Activated naive CD4-positive, alpha-beta T cell treated with anti-CD3 and anti-CD28 coated beads, Interleukin-2, amount 50 U/mL, for 72 hours (primary cell): Measurements from ENCODE around the gene TBX6. TPM values are rescaled to one million over a fixed set of nuclear protein-coding genes. Genes with fewer than 3 reads are reported as not detected.
"Not testable (repeated sequence)": the region's sequence is repeated elsewhere in the genome, so short reads cannot be mapped to it uniquely, and the experiment has no call there.

Experiments used
- ATAC-seq, 2 donors: fragments of 150-1000 bp; cut with Tn5 transposase; 2 replicates each; pipeline ENCODE4 v1.10.0; 2021; ENCODE audit warnings: mild to moderate bottlenecking in 2 of 2, moderate library complexity in 2 of 2
- DNase-seq, 2 donors: peaks; one replicate each; pipeline ENCODE4 v3.0.0; 2021 to 2022; ENCODE audit warnings: low spot score in 2 of 2
- H3K27ac Mint-ChIP-seq, 2 donors: one replicate each; pipeline ENCODE4 v1.8.0; 2022; ENCODE audit warnings: mild to moderate bottlenecking in 2 of 2, mixed read lengths in 2 of 2
- H3K36me3 Mint-ChIP-seq, 2 donors: one replicate each; pipeline ENCODE4 v1.8.0; 2022; ENCODE audit warnings: mixed read lengths in 2 of 2
- H3K9me3 Mint-ChIP-seq, 2 donors: one replicate each; pipeline ENCODE4 v1.8.0; 2022; ENCODE audit warnings: mixed read lengths in 2 of 2
- total RNA-seq, 2 donors: library from RNA; stranded (reverse); gene quantifications; one replicate each; pipeline ENCODE4 v1.2.3, GENCODE V29; 2022

TBX6 gene
- total RNA-seq, 2 donors from 2014 or later: 3.9 to 5.7 TPM

DNA sequence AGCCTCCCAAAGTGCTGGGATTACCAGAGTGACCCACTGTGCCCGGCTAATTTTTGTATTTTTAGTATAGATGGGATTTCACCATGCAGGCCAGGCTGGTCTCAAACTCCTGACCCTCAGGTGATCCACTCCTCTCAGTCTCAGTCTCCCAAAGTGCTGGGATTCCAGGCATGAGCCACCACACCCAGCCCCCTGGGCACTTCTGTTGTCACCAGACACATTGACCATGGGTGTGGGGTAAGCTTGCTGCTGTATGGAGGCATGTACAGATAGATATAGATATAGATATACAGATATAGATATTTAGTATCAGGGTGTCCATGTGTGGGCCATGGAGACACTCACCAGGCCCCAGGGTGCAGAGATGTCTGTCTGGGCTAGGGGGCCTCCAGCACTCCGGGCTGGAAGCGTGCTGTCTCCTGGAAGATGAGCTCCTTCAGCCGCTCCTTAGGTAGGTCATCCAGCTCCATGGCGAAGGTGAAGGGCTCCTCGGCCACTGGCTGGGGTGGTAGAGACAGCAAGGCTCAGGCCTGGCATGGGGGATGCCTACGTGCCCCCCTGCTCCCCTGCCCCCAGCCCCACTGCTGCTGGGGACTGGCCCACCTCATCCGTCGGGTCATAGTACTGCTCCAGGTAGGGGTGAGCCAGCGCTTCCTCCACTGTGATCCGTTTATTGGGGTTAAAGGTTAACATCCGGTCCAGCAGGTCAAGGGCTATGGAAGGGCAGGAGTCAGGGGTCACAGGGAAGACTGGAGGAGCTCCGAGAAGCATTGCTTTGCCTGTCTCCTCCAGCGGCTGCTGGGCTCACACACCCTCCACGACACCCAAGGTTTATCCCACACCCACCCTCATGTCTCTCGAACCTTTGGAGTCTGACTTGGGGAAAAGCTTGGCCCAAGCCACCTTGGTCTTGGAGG lies 24.8 kb upstream of the TBX6 start:
- Mint-ChIP-seq H3K9me3 (no peaks in the 10 kb centered on the region), H3K36me3 (peaks cover 0 to 2% of the 10 kb centered on the region in 2 donors), H3K27ac (peak overlapping the region in 1 of 2 donors; percentile 22)
- DNase-seq (no peak), ATAC-seq (no peak)

DNA sequence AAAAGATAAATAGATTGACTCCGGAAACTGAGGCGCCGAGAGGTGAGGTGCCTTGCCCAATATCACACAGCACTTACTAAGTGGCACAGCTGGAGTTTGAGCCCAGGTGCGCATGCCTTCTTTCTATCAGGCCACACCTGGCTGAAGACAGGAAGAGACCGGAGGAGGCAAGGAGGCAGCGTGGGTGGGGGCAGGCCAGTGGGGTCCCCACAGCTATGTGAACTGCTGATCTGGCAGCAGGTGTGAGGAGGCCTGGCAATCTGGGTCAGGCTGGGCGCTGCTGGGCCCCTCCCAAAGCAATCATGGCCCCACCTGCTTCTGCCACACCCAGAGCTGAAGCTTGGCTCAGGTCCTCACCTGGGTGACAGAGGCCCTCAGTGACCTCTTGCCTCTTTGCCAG lies 23.5 kb upstream of the TBX6 start:
- DNase-seq (no peak), ATAC-seq (no peak)
- Mint-ChIP-seq H3K9me3 (no peaks in the 10 kb centered on the region), H3K36me3 (no peaks in the 10 kb centered on the region), H3K27ac (peak overlapping the region in 1 of 2 donors; percentile 53)

DNA sequence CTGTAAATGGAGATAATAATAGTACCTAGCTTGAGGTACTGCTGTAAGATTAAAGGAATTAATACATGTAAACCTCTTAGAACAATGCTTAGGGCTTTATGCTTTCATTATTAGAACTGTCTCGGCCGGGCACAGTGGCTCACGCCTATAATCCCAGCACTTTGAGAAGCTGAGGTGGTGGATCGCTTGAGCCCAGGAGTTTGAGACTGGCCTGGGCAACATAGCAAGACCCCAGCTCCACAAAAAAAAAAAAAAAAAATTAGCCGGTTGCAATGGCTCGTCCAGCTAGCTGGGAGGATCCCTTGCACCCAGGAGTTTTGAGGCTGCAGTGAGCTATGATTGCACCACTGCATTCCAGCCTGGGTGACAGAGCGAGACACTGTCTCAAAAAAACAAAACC lies 23.1 kb upstream of the TBX6 start:
- H3K36me3 Mint-ChIP-seq: not testable (repeated sequence)

DNA sequence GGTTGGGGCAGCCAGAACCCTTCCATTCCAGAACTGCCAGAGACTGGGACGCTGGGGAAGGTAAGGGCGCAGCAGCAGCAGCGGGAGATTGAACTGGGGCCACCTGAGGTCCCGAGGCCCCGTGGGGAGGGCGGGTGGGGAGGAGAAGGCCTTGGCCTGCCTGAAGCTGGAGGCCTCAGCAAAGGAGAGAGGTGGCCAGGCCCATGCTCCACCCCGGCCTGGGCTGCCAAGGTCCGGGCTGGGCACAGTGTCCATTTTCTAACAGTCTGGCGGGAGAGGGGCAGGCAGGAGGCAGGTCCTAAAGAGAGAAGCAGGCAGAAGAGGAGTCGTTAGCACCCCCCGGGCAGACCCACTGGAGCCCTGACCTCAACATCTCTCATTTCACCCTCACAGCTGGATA lies 22.7 kb upstream of the TBX6 start:
- H3K27ac Mint-ChIP-seq: peak overlapping the region in 1 of 2 donors; percentile 53
- no peaks in the 10 kb centered on the region for H3K36me3 Mint-ChIP-seq
- ATAC-seq (no peak), DNase-seq (no peak)
- H3K9me3 Mint-ChIP-seq: no peaks in the 10 kb centered on the region

More for the DNA sequence above, 23.1 kb upstream of the TBX6 start:
- H3K9me3 Mint-ChIP-seq, DNase-seq, ATAC-seq: not testable (repeated sequence)
- H3K27ac Mint-ChIP-seq: peak overlapping the region in 1 of 2 donors; percentile 53

DNA sequence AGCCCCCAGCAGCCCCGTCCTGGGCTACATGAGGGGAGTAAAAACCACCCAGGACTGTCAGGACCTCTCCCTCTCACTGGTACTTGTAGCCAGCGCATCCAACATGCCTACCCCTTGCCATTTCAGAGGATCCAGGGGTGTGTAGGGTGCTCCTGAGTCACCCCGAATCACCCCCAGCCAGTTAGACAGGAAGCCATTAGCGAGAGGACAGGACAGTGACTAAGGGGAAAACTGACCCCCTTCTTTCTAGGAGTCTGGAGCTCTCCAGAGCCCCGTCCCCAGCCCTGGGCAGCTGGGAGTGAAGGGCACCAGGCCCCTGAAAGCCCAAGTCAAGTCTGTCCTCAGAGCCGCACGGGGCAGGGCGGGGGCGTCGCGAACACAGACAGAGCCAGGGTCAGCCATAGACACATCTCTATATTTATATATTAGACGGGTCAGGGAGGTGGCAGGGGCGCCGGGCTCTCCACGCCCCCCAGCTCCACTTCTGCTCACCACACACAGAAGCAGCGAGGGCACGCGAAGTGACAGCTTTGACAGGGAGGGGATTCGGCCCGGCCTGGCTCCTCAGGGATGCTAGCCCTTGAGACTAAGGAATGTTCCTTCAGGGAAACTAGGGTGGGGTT lies 22.1 kb upstream of the TBX6 start:
- Mint-ChIP-seq H3K9me3 (no peaks in the 10 kb centered on the region), H3K36me3 (no peaks in the 10 kb centered on the region), H3K27ac (no peak overlapping the region)
- ATAC-seq: peak; percentile 8 to 19
- DNase-seq: no peak

DNA sequence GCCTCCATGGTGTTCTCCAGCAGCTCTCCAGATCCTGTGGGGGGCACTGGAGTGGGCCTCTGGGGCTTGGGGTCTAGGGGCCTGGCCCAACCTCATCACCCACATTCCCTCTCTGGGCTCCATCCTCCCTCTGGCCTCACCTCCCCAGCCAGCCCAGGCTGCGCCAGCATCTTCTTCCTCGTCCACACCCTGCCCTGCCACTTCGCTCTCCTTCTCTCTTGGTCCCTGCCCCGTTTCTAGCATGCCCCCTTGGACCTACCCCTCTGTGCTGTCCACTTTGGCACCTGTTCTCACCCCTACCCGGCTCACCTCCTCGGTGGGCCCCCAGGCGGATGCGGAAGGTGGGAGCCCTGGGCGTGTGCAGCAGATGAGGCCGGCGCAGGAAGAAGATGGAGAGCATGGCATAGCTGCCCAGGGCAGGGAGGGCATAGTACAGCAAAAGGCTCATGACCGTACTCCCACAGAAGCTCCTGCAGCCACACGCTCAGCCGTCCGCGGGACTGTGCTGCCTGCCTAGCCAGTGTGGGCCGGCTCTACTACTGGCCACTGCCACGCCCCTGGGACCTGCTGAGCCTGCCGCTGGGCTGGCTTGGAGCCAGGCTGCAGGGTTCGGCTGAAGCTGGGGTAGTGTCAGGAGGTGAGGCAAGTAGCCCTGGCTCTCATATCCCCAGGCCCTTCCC lies 21.4 kb upstream of the TBX6 start, which contains the start of gene GDPD3:
TSS of gene GDPD3 (minus strand) at position 507 of the 680 bp plus-strand sequence. CDS start at position 448, 59 bp downstream.
- peak within 1 kb of the TSS; percentile 33 to 77 for H3K27ac Mint-ChIP-seq

DNA sequence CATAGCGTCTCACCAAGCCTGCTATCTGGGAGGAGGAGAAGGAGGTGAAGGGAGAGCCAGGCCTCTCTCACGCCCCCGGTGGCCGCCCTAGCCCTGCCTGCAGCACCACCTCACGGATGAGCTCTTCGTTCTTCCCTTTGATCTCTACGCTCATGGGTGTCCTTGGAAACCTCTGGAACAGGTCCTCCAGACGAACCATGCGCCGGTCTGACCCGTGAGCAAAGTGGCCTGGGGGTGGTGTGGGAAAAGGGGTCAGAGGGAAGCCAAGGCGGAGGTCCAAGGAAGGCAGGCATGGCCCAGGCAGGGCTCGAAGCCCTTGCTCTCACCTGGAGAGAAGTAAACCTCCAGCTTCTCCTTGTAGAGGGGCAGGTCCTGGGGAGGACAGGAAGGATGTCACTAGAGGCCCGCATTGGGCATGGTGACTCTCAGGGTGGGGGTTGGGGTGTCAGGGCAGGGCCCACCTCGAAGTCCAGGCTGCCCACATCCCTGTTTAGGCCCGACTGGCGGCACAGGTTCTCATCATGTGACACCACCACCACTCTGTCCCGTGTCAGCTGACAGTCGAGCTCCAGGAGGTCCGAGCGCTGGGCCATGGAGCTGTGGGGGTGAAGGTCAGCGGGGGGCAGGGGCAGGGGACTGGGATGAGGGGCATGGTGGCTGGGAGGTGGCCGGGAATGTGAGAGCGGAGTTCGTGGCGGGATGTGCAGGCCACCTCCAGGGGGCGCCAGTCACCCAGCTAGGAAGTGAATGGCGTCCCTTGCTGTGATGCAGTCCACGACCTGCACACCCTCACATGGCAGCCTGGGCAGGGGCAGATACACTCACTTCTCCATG lies 20.7 kb upstream of the TBX6 start:
- Mint-ChIP-seq H3K27ac (peak overlapping the region in 1 of 2 donors; percentile 77), H3K36me3 (no peaks in the 10 kb centered on the region)
- peak; percentile 74 to 77 for ATAC-seq

More for the DNA sequence above, 21.4 kb upstream of the TBX6 start, which contains the start of gene GDPD3:
- Mint-ChIP-seq H3K36me3 (no peaks in the 10 kb centered on the region), H3K9me3 (no peaks in the 10 kb centered on the region)
- ATAC-seq: peak; percentile 21 to 43
- no peak for DNase-seq

DNA sequence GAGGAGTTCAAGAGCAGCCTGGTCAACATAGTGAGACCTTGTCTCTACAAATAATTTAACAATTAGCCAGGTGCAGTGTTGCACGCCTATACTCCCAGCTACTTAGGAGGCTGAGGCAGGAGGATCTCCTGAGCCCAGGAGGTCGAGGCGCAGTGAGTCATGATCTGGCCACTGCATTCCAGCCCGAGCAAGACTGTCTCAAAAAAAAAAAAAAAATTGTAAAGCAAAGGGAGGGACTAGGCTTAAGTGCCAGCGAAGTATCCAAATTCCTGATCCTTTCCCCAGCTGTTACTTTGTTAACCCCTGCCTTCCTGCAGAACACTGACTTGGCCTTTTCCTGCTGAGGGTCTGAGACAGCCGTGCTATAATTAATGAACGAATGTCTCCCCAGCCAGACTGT lies 18.9 kb upstream of the TBX6 start:
- Mint-ChIP-seq H3K36me3 (no peaks in the 10 kb centered on the region), H3K27ac (peak overlapping the region in 1 of 2 donors; percentile 18), H3K9me3 (no peaks in the 10 kb centered on the region)
- ATAC-seq: no peak
- DNase-seq: no peak

More for the DNA sequence above, 20.7 kb upstream of the TBX6 start:
- DNase-seq: peak; percentile 76 to 78
- H3K9me3 Mint-ChIP-seq: no peaks in the 10 kb centered on the region

DNA sequence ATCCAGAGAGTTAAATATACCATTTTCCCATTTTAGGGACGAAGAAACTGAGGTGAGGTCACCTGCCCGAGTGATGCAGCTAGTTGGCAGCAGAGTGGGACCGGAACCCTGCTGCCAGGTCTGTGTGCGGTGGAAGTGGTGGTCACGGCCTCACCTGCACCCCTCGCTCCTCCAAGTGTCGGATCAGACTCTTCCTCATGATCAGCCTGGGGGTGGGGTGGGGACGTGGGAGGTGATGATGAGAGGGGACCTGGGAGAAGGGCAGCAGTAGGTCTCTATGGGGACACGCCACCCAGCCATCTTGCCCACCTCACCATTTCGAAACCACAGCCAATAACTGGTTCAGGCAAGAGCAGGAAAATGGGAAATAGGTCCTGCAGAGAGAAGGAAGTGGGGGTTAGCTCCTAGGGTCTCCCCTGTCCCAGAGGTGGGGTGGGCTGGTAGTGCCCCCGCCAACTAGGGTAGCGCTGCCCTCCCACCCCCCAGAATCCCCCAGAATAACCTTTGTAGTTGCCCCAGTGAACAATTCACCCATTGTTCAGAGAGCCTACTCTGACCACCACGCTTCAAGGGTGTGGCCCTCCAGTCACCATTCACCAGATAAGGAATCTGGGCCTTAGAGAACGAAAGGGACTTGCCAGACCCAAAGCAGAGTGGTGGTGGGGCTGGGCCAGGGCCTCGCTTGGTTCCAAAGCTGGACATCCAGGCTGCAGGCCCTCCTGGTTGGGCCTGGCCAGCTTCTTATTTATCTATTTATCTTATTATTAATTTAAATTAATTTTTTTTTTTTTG lies 16.5 kb upstream of the TBX6 start:
- no peak overlapping the region for H3K27ac Mint-ChIP-seq
- DNase-seq (no peak), ATAC-seq (no peak)
- no peaks in the 10 kb centered on the region for H3K9me3 Mint-ChIP-seq
- peaks cover 0 to 14% of the 10 kb centered on the region in 2 donors for H3K36me3 Mint-ChIP-seq

DNA sequence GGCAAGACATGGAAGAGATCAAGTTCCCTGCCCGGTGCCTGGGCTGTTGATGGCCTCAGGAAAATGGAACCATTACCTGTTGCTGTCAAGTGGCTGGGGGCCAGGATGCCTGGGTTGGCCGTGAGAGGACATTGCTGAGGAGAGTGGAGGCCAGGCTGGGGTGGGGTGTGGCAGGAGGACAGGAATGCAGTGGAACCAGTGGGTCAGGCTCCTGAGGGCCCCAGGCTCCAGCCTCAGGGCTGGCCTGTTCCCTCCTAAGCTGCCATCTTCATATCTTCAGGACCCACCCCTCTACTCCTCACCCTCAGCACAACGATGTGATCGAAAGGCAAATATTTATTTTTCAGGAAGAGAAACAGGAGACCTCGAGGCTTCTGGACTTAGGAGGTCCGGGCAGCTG lies 12.8 kb upstream of the TBX6 start:
- Mint-ChIP-seq H3K36me3 (peaks cover 0 to 14% of the 10 kb centered on the region in 2 donors), H3K27ac (peak overlapping the region in 1 of 2 donors; percentile 58), H3K9me3 (no peaks in the 10 kb centered on the region)
- no peak for DNase-seq
- peak in 1 of 2 donors; percentile 7 for ATAC-seq

DNA sequence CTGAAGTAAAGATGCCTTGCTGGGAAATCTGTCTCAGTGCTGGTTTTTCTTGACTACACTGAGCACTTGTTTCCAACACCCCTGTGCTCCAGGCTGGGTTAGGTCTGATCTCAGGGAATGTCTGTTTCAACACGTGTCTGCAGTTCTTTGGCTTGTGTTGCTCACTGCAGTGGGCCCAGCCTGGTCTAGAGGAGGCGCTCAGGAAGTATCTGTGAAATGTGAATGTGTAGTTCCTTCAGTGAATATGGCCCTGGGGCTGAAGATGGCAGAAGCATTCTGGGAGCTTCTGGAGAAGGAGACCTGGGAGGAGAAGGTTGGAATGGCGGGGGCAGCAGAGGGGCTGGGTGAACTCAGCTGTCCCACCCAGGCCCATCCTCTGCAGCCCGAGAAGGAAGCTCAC lies 12.4 kb upstream of the TBX6 start:
- no peaks in the 10 kb centered on the region for H3K9me3 Mint-ChIP-seq
- ATAC-seq (no peak), DNase-seq (no peak)
- H3K36me3 Mint-ChIP-seq: peaks cover 0 to 14% of the 10 kb centered on the region in 2 donors
- H3K27ac Mint-ChIP-seq: peak overlapping the region in 1 of 2 donors; percentile 58

DNA sequence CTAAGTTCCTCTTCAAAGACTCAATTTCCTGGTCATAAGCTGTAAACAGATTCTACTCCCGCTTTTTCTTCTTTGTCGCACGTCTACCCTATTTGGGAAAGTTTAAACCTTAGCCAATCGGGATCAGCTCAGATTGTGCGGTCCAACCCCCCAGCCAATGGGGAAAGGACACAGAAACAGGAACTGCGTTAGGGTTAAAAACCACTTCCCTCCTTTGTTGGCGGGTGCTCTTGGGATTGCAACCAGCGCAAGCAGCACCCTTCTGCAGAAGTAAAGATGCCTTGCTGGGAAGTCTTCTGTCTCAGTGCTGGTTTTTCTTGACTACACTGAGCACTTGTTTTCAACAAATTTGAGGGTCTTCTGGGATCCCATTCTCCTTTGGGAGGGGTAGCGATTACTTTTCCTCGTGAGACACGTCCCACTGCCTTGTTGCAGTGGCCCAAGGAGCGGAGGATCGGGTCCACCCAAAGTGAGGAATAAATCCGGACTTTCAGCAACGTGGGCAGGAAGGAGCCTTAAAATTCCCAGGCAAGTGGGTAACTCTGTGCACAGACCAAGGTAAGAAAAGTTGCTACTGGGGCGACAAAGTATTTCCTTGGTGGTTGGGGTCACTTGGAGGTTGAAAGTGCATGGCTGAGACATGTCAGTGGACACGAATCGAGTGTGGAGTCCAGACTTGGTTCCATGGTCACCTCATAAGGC lies 5.3 kb upstream of the TBX6 start:
- Mint-ChIP-seq H3K9me3 (peaks cover 5 to 12% of the 10 kb centered on the region in 2 donors), H3K27ac (peak overlapping the region; percentile 94 to 95), H3K36me3 (peaks cover 27 to 36% of the 10 kb centered on the region in 2 donors)
- DNase-seq (no peak), ATAC-seq (no peak)

DNA sequence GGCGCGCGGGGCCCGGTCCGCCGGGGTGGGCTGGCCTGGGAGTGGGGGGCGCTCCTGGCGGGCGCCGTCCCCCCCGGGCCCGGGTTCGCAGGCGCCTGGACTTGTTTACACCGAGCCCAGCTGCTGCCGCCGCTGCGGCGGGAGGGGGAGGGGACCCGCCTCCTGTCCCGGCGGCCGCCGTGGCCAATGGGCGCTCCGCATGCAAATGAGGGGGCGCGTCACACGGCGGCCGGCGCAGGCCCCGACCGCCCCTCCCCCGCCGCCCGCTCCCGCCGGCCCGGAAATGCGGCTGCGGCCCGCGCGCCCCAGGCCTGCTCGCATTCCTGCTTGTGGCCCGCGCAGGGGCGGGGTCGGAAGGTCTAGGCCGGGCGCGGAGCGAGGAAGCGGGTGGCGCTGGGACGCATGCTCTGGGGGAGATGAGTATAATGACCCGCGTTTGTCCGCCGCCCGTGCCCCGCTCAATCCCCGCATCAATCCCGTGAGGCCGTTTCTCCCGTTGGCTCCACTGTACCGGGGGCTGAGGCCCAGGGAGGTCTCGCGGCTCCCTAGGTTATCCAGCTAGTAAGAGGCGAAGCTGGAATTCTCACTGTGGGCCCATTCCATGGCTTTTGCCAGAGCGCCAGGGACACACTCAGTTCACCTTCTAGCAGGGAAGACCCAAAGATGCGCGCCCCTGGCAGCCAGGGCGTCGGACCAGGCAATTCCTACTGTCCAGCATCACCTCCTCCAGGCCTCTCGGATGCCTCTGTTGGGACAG lies 4.6 kb upstream of the TBX6 start, which contains the start of gene YPEL3:
TSS of gene YPEL3 (minus strand) at position 109 of the 757 bp plus-strand sequence. CDS start 731 bp downstream, outside the sequence.
- H3K9me3 Mint-ChIP-seq: peaks cover 5 to 12% of the 10 kb centered on the region in 2 donors
- peak; percentile 56 to 74 for ATAC-seq
- peaks cover 27 to 36% of the 10 kb centered on the region in 2 donors for H3K36me3 Mint-ChIP-seq
- DNase-seq: peak; percentile 88 to 93
- H3K27ac Mint-ChIP-seq: peak within 1 kb of the TSS; percentile 94 to 96
